Neural progenitor cell (in vitro differentiated cells): ENCODE results near the gene DOCK4. TPM values are rescaled to one million over a fixed set of nuclear protein-coding genes. Genes with fewer than 3 reads are reported as not detected.

Source experiments
- DNase-seq: peaks from one replicate; pipeline ENCODE4 v3.0.0-alpha.2; 2016; ENCODE audit warnings: low spot score
- H2AFZ ChIP-seq: fragments of 200-600 bp; sonication (generic); replicated peaks from 2 replicates; pipeline ENCODE4 v1.6.1; 2016; ENCODE audit warnings: antibody characterized with exemption
- H3F3A ChIP-seq: fragments of 200-600 bp; sonication (generic); 2 replicates; pipeline ENCODE4 v1.6.1; 2016; ENCODE audit warnings: antibody characterized with exemption, low read depth
- H3K27ac ChIP-seq: fragments of 200-600 bp; sonication (generic); 2 replicates; pipeline ENCODE4 v1.5.1; 2016; ENCODE audit warnings: mild to moderate bottlenecking
- H3K27me3 ChIP-seq: fragments of 200-600 bp; sonication (generic); 2 replicates; pipeline ENCODE4 v1.6.1; 2016; ENCODE audit warnings: mild to moderate bottlenecking, moderate library complexity
- H3K36me3 ChIP-seq: fragments of 200-600 bp; sonication (generic); 2 replicates; pipeline ENCODE4 v1.5.1; 2016
- H3K4me1 ChIP-seq: fragments of 200-600 bp; sonication (generic); 2 replicates; pipeline ENCODE4 v1.6.1; 2016; ENCODE audit warnings: mixed run types
- H3K4me2 ChIP-seq: fragments of 200-600 bp; sonication (generic); 2 replicates; pipeline ENCODE4 v1.6.1; 2016
- H3K4me3 ChIP-seq: fragments of 200-600 bp; sonication (generic); 2 replicates; pipeline ENCODE4 v1.5.1; 2016
- H3K79me2 ChIP-seq: fragments of 200-600 bp; sonication (generic); 2 replicates; pipeline ENCODE4 v1.6.1; 2016; ENCODE audit warnings: low read depth
- H3K9ac ChIP-seq: fragments of 200-600 bp; sonication (generic); 2 replicates; pipeline ENCODE4 v1.6.1; 2016
- H3K9me3 ChIP-seq: fragments of 200-600 bp; sonication (generic); 2 replicates; pipeline ENCODE4 v1.5.1; 2016; ENCODE audit warnings: low read depth
- H4K20me1 ChIP-seq: fragments of 200-600 bp; sonication (generic); 2 replicates; pipeline ENCODE4 v1.6.1; 2016; ENCODE audit warnings: low read depth
- H3K27ac Mint-ChIP-seq: 3 replicates; pipeline ENCODE4 v1.8.0; 2021; ENCODE audit warnings: mixed read lengths
- H3K27me3 Mint-ChIP-seq: 2 replicates; pipeline ENCODE4 v1.8.0; 2022; ENCODE audit warnings: low read depth, mild to moderate bottlenecking, inconsistent platforms, moderate library complexity, mixed read lengths; ENCODE audit not compliant: insufficient read depth
- H3K36me3 Mint-ChIP-seq: 3 replicates; pipeline ENCODE4 v1.8.0; 2021; ENCODE audit warnings: mixed read lengths
- H3K4me1 Mint-ChIP-seq: 3 replicates; pipeline ENCODE4 v1.8.0; 2021; ENCODE audit warnings: mixed read lengths
- H3K4me3 Mint-ChIP-seq: 3 replicates; pipeline ENCODE4 v1.8.0; 2021; ENCODE audit warnings: mild to moderate bottlenecking, moderate library complexity, mixed read lengths
- H3K9me3 Mint-ChIP-seq: 3 replicates; pipeline ENCODE4 v1.8.0; 2020; ENCODE audit warnings: mixed read lengths
- CTCF ChIP-seq: fragments of 200-600 bp; sonication (generic); IDR thresholded peaks from 2 replicates; pipeline ENCODE4 v1.5.1; 2017; ENCODE audit warnings: antibody characterized with exemption, mild to moderate bottlenecking
- EZH2 ChIP-seq: fragments of 200-600 bp; sonication (generic); IDR thresholded peaks from 2 replicates; pipeline ENCODE4 v1.6.1; 2017; ENCODE audit warnings: antibody characterized with exemption, mild to moderate bottlenecking, moderate library complexity
- EZH2phosphoT487 ChIP-seq: fragments of 200-600 bp; sonication (generic); IDR thresholded peaks from 2 replicates; pipeline ENCODE4 v1.6.1; 2017; ENCODE audit warnings: antibody characterized with exemption
- small RNA-seq: library from RNA; depleted of rRNA; stranded (forward); fragments of <200 nt; gene quantifications from one replicate; pipeline ENCODE3, GENCODE V24; 2015
- total RNA-seq: library from RNA; depleted of rRNA; stranded (reverse); fragments of >200 nt; gene quantifications from 2 replicates; pipeline ENCODE4 v1.2.3, GENCODE V29; 2015; ENCODE audit warnings: low replicate concordance

The DOCK4 gene
- total RNA-seq, 1 donor from 2014 or later, result 11.4 TPM

GRCh38 chr7:111677848-111678247, 528.4 kb downstream of the DOCK4 start:
- Histone ChIP-seq H2AFZ (no peak overlapping the region), H3K4me2 (no peak overlapping the region), H3K9me3 (no peaks in the 10 kb centered on the region), H3K79me2 (no peaks in the 10 kb centered on the region), H3K4me1 (peaks cover 10% of the 10 kb centered on the region), H3F3A (no peaks in the 10 kb centered on the region), H4K20me1 (no peaks in the 10 kb centered on the region), H3K9ac (no peak overlapping the region), H3K27ac (no peak overlapping the region), H3K36me3 (no peaks in the 10 kb centered on the region), H3K4me3 (no peak overlapping the region), H3K27me3 (no peaks in the 10 kb centered on the region)
- Mint-ChIP-seq H3K9me3 (no peaks in the 10 kb centered on the region), H3K27me3 (no peaks in the 10 kb centered on the region), H3K4me1 (no peaks in the 10 kb centered on the region), H3K4me3 (no peak overlapping the region), H3K27ac (no peak overlapping the region), H3K36me3 (no peaks in the 10 kb centered on the region)
- DNase-seq, result no peak
- no peak for TF ChIP-seq EZH2phosphoT487
- TF ChIP-seq CTCF, result no peak
- TF ChIP-seq EZH2, result no peak

- no peaks in the 10 kb centered on the region for H3K36me3 Mint-ChIP-seq
- TF ChIP-seq EZH2phosphoT487 (no peak), CTCF (no peak), EZH2 (no peak)
- H3F3A ChIP-seq, result no peaks in the 10 kb centered on the region
- no peaks in the 10 kb centered on the region for H3K79me2 ChIP-seq
- H3K9me3 ChIP-seq, result no peaks in the 10 kb centered on the region
- no peak overlapping the region for H3K27ac ChIP-seq
- H3K27me3 ChIP-seq, result no peaks in the 10 kb centered on the region
- no peak overlapping the region for H2AFZ ChIP-seq
- no peaks in the 10 kb centered on the region for H3K27me3 Mint-ChIP-seq
- no peaks in the 10 kb centered on the region for H3K9me3 Mint-ChIP-seq
- H4K20me1 ChIP-seq, result no peaks in the 10 kb centered on the region
- no peak for DNase-seq
- H3K4me1 ChIP-seq, result peaks cover 5% of the 10 kb centered on the region
- no peak overlapping the region for H3K4me2 ChIP-seq
- no peak overlapping the region for H3K4me3 ChIP-seq
- H3K36me3 ChIP-seq, result no peaks in the 10 kb centered on the region
- H3K4me1 Mint-ChIP-seq, result no peaks in the 10 kb centered on the region
- H3K9ac ChIP-seq, result no peak overlapping the region
- H3K27ac Mint-ChIP-seq, result no peak overlapping the region
- no peak overlapping the region for H3K4me3 Mint-ChIP-seq
These were observed 529.4 kb downstream of the DOCK4 start for GRCh38 chr7:111676811-111677210.

Small RNAs within 50 kb of the gene (small RNA-seq; reads per million reads assigned to genes)
- gene RNA5SP237, result not detected

Other genes with a start within 250 kb of the DOCK4 start
- gene ZNF277, start 296 bp upstream of the DOCK4 start, total RNA-seq, result 31.9 and 55.5 TPM in 2 replicates
- gene IFRD1, start 244.1 kb upstream of the DOCK4 start, total RNA-seq, result 82.2 and 110 TPM in 2 replicates